Measurements from ENCODE around the gene LMNA.
"Not testable (repeated sequence)": the region's sequence is repeated elsewhere in the genome, so short reads cannot be mapped to it uniquely, and the experiment has no call there.

LMNA gene

DNA sequence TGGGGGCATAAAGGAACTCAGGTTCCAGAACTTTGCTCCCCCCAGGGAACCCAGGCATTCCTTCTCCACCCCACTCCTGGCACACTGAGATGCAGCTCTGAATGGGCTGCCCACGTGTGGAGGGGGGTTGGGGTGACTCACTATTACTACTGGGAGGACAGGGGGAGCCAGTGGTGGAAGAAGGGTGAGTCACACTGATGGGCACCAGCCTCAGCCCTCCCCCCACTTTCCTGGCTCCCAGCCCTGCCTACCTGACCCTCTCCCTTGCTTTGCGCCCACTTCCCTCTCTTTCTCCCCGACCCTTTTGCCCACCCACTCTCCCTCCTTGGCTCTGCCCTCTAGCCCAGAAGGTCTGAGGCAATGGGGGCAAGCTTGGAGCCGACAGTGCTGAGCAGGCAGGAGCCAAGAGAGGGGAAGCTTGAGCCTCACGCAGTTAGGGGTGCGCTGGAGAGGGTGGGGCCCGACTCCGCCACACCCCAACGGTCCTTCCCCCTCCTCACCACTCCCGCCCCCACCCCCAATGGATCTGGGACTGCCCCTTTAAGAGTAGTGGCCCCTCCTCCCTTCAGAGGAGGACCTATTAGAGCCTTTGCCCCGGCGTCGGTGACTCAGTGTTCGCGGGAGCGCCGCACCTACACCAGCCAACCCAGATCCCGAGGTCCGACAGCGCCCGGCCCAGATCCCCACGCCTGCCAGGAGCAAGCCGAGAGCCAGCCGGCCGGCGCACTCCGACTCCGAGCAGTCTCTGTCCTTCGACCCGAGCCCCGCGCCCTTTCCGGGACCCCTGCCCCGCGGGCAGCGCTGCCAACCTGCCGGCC is at the start of gene LMNA:
TSS of gene LMNA (plus strand) at position 611 of the 818 bp plus-strand sequence. CDS start 208 bp downstream, outside the sequence.
- peak; percentile 98 for DNase-seq (ENCODE audit: low read depth)

DNA sequence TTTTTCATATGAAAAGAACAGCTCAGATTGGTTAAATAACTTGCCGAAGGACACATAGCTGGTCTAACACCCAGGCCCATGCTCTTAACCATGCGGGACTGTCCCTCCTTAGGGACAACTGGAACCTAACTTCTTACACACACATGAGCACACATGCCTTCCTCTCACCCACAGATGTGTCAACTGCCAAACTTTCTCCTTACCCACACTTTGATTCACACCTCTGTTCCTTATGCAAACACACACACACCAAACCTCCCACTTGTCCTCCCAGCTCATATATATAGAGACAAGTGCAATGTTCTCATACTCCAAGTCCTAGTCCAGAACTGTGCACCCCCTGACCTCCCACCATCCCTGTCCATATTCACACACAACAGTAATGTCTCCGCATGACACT is 49.3 kb upstream of the LMNA start:
- DNase-seq (ENCODE audit: low read depth) = no peak

DNA sequence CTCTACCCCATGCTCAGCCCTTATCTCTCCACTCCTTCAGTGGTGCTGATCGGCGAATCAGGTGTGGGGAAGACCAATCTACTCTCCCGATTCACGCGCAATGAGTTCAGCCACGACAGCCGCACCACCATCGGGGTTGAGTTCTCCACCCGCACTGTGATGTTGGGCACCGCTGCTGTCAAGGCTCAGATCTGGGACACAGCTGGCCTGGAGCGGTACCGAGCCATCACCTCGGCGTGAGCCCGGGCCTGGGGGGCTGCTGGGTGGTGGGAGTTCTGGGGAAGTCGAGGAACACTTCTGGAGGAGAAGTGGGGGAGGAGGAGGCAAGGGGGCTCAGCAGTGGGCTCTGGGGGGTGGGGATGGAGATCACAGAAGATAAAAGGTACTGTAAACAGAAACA is 48.6 kb upstream of the LMNA start:
- DNase-seq (ENCODE audit: low read depth) = no peak

DNA sequence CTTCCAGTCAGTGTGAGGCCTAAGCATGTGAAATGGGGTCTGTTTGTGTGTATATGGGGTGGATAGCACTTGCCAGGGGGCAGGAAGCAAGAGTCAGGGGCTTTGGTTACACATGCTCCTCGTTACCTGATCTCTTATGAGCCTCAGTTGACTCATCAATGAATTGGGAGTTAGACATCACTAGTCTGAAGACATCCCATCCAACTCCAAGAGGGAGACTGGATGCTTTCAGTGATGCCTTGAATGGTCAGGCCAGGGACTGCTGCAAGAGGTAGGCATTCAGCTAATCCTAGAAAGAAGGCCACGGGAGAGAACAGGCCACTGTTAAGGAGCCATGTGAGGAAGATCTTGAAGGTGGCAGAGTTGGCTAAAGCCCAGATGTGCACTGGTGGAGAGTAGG is 47.2 kb upstream of the LMNA start:
- no peak for DNase-seq (ENCODE audit: low read depth)

DNA sequence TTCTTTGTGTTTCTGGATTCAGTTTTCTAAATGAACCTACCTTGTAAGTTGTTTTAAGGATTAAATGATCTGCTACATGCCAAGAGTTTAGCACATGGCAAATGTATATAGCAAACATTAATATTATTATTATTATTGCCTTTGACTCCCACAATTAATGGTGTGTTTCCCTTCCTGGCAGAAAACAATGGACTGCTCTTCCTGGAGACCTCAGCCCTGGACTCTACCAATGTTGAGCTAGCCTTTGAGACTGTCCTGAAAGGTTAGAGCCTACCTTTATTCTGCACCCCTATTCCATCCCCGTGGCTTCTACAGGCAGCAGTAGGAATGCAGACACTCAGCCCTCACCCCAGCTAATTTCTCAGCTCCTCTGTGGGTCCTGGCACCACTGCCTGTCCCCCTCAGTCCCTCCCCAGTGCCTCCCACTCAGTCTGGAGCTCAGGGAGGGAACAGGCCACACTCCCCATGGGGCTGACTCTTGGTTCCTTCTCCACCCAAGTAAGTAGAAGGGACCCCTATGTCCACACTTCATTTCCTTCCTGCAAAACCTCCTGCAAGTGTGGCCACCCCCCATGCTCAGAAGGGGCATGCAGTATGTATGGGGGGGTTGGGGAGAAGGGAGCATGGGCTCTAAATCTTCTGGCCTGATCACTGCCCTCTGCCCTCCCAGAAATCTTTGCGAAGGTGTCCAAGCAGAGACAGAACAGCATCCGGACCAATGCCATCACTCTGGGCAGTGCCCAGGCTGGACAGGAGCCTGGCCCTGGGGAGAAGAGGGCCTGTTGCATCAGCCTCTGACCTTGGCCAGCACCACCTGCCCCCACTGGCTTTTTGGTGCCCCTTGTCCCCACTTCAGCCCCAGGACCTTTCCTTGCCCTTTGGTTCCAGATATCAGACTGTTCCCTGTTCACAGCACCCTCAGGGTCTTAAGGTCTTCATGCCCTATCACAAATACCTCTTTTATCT is 44.7 kb upstream of the LMNA start:
- no peak for DNase-seq (ENCODE audit: low read depth)

DNA sequence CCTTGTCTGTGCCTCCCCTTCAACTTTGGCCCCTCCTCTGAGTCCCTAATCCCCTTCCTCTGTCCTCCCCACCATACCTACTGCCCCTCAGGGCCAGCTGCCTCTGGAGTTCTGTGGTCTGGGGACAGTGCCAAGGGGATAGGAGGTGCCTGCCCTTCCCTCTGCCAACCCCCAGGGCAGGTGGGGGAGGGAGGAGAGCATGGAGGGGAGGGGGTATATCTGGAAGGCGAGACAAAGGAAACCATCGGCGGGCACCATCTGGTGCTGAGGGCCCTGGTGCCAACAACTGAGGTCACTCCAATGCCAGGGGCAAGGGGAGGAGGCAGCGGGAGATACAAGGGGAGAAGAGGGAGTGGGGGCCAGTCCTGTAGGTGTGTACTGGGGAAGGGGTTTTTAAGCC is 44.0 kb upstream of the LMNA start:
- DNase-seq (ENCODE audit: low read depth) = no peak

DNA sequence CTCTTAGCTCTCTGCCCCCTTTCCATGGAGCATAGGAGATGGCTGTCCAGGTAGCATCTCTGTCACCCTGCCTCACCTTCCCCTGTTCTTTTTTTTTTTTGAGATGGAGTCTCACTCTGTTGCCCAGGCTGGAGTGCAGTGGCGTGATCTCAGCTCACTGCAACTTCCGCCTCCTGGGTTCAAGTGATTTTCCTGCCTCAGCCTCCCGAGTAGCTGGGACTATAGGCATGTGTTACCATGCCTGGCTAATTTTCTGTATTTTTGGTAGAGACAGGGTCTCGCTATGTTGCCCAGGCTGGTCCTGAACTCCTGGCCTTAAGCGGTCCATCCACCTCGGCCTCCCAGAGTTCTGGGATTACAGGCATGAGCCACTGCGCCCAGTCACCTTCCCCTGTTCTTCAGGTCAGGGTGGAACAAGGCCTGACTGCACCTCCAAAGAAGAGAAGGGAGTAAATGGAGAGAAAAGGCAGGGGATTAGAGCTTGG is 43.1 kb upstream of the LMNA start:
- DNase-seq (ENCODE audit: low read depth) = not testable (repeated sequence)

DNA sequence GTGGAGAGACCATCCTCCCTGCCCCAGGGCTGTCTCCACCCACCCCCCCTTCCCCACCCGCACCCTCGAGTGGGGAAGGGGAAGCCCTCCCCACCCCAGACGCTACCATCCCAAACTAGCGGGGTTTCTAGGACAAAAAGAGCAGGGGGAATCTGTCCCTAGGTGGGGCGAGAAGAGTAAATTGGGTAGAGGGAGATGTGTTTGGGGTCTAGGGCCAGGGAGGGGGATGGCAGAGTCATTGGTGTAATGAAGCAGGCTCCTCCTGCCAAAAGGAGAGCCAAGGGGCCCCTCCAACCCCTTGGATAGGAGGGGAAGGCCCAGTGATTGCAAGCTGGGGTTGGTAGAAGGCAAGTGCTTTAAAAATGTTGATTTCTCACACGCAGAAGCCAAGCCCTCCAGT is 42.3 kb upstream of the LMNA start:
- no peak for DNase-seq (ENCODE audit: low read depth)

DNA sequence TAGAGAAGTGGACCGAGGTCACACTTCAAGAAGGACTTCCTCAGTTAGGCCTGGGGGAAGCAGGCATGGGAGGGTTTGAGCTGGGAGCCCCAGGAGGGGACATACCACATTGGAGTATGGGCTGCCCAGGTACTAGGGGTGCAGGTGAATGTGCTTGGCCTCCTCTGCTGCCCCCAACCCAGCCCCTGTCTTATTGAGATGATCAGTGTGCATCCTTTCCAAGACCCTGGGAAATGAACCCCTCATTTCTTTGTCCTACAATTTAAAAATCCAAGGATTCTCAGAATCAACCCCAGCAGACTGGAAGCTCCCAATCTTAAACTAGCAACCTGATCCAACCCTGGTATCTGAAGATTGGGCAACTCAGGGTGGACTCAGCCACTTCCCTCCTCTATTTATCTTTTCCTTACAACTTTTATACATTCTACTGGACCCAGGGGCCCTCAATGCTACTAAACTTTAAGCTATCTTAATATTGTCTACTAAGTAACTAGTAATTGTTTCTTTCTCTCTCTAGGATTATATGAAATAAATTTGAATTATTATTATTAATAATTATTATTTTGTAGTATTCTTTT is 41.3 kb upstream of the LMNA start:
- DNase-seq (ENCODE audit: low read depth) = no peak

DNA sequence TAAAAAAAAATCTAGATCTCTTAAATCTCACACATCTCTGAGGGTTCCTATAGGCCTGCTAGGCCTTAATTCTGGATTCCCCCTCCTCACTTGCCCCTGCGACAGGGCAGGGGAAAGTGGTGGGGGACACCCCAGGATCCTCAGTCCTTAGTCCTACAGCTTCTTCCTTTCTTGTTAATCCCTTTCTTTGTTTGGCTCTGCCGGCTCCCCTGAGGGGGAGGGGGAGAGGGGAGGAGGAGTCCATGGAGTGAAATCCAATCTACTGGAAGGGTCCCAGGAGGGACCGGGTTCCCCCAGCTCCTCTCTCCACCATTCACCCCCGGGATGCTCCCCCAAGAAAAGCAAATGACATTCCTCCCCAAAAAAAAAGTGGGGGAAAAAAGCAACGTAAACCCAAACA is 40.8 kb upstream of the LMNA start:
- no peak for DNase-seq (ENCODE audit: low read depth)

DNA sequence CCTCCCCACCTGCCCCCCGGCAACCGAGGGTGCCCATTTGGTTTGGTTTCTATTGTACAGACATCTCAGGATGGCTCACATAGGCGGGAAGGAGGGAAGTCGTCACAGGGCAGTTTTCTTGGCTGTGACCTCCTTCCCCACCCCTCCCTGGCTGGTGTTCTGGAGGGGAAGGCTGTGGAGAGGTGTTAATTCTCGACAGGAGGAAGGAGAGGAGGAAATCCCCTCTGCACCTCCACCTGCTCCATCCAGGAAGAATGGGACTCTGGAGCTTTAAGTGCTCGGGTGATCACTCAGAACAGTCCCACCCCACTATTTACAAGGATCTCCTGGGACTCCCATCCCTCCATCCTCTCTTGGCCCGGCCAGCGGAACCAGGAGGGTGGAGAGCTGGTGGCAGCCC is 39.9 kb upstream of the LMNA start:
- no peak for DNase-seq (ENCODE audit: low read depth)

DNA sequence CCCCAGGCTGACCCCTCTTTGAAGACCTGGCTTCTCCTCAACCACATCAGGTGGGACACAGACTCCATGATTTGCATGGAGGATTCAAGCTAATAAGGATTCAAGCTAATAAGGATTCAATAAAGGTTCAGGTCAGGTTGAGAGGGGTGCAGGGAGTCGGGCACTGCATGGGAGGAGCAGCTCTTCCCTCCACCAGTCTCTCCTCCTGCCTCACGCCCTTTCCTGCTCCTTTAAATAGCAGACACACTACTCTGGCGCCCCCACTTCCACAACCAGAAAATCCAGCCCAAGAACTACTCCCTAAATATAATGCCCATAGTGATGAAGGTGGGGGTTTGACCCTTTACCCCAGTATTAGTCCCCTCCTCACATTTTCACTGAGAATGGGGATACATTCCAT is 39.3 kb upstream of the LMNA start:
- no peak for DNase-seq (ENCODE audit: low read depth)

DNA sequence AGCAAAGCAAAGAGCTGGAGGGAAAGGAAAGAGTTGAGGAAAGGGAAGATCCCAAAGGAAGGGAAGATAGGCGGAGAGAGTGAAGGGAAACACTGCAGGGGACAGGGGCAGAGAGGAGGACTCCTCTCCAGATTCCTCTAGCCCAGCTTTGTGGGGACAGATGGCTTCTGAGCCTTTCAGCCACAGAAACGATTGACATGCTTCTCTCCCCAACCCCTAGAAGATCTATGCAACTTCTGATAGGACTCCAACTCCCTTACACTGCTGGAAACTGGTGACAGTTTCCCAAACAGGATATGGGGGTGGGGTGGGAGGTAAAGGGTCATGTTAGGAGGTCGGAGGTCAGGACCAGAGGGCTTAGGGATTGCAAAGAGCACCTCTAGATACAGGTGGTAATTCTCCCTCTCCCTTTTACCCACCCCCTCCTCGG is 38.7 kb upstream of the LMNA start:
- no peak for DNase-seq (ENCODE audit: low read depth)

DNA sequence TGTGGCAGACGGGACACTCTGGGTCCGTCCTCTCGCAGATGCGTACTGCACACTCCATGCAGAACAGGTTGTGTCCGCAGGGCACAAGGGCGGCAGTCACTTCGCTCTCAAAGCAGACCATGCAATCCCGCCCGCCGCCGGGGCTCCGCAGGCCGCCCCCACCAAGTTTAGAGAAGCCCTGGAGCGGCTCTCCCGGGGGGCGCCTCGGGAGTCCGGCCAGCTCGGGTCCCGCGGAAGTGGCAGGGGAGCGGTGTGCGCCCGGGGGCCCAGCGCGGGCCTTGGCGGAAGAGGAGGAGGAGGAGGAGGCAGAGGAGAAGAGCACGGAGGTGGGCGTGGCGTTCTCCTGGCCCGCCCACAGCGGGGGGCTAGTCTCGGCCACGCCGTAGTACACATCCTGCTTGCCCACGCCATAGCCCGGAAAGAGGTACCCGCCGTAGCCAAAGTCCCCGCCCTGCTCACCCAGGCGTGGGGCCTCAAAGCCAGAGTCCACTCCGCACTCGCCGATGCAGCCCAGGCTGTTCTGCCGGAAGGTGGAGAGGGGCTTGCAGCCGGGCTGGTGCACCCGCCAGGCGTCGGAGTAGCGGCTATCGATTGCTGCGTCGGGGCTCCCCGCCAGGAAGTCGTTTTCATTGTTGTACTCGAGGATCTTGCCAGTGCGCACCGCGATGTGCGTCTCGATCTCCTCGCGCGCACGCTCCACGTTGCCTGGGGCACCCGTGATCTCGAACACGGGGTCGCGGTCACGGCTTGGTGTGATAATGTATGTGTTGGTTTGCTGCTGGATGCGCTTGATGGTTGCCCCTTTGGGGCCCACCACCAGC is 37.7 kb upstream of the LMNA start:
- DNase-seq (ENCODE audit: low read depth) = peak; percentile 33

DNA sequence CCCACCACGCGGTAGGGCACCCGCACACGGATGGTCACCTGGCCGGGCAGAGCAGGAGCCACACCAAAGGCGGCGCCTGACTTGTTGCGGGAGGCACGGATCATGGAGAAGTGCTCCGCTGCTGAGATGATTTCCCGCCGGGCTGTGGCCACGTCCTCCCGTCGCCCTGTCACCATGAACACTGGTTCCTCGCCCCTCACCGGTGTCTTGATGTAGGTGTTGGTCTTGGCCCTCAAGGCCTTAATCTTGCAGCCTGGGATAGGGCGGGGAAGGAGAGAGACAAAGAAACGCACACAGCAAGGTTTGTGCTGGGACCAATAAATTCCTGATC is 37.1 kb upstream of the LMNA start:
- no peak for DNase-seq (ENCODE audit: low read depth)

DNA sequence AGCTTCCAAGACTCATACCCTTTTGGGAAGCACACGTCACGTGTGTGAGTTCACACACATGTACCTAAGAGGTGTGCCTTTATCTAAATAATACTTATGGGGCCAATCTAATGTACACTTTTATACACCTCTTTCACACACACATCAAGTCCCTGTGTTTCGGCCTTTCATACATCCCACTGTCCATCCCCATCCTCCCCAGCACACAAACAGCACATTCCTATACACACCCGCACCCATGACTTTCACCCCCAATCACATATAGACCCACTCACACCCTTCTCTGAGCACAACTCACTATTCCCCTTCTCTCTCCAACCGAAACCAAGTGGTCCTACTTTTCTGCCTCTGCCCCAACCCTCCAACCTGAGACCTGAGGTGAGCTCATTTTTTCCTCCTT is 35.8 kb upstream of the LMNA start:
- no peak for DNase-seq (ENCODE audit: low read depth)

DNA sequence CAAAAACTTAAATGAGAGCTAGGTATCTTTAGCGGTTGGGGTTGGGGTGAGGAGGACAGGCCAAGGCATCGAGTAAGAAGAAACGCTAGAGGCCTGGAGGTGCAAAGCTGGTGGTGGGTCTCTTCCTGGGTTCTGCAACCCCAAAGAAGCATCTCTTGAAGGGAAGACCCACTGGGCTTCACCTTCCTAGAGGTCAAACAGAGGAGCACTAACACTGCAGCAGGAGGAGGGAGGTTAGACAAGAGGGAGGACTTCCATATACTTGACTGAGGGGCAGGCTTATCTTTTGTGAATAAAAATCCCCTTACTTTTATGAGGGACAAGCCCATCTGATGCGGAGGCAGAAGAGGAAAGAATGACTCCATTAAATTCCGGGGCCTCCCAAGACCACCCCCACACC is 34.7 kb upstream of the LMNA start:
- no peak for DNase-seq (ENCODE audit: low read depth)

DNA sequence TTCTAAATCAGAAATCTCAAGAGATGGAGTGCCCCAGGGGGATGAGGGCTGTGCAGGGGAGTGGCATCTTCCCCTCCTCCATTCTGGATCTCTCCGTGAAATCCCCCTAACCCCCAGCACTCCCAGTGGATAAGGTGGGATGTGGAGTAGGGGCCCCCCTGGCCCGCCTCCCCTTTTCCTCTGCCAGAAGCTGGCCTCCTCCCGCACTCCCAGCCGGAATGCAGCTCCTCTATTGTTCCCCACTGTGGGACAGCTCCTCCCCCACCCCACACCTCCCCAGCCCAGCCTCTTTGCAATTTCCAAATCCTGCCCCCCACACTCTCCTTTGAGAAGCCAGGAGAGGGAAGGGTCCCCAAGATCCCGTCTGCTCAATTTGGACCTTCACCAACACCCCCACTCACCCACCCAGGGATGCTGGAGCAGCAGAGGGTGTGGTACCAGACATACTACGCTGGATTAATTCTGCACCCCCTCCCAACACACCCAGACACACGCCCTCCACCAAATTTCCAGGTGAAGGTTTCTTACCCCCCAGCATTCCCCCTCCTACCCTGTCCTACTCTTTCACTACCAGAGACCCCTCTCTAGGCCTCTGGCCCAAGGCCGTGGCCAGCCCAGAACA is 34.2 kb upstream of the LMNA start:
- no peak for DNase-seq (ENCODE audit: low read depth)

DNA sequence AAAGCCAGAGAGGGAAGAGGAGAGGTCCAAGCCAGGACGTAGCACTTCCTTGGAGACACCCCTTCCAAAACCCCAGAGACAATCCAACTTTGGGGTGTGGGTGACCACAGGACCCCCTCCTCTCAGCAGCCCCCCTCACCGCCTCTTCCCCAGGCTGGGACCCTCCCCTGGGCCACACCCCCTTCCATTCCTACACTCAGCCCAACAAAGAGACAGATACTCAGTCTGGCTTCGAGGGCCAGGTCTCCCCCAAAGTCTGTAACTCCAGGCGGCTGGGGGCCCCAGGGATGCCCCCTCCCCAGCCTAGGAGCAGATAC is 33.7 kb upstream of the LMNA start:
- DNase-seq (ENCODE audit: low read depth) = no peak

DNA sequence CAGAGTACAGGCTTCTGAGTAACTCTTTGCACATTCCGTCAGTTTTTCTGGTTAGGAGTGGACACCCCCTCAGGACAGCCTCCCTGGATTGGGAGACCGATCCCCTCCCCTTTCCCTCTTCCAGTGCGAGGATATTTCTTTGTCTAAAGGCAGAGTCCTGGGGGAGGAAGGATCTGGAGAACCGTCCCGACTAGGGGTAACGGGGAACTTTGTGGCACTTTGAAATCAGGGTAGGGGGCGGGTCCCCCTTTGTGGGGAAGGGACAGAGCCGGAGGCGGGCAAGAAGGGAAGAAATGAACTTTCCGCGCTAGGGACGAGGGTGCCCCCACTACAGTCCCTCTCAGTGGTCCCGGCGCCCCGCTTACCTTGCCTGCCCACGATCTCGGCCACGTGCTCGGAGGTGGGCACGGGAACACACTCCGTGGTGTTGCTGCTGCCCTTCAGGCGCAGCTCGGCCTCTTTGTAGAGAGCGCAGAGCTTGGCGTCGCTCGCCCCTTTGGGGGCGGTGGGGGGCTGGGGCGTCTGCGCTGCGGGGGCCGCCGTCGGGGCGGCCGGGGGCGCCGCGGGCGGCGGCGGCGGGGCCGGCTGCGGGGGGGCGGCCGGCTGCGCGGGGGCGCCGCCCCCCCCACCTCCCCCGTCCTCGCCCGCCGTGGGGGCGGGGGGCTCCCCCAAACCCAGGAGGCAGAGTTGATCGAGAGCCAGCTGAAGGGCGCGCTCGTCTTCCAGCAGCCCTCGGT is 33.2 kb upstream of the LMNA start:
- DNase-seq (ENCODE audit: low read depth) = no peak

DNA sequence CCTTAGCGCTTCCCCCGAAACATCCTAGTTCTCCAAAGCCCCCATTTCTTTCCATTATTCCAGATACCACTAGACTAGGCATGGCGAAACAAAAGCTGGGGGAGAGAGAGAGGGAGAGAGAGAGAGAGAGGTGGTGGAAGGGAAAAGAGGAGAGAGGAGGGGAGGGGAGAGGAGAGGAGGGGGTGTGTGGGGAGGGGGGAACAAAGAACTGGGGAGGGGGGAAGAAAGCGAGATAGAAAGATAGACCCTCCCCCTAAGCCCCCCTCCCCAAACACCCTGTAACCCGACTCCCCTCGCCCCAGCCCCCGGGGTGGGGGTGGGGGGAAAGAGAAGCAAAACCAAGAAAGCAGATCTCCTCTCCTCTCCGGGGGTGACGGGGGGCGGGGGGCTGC is 32.6 kb upstream of the LMNA start:
- DNase-seq (ENCODE audit: low read depth) = no peak

All from fibroblast of the conjunctiva (primary cell).